ENCODE results near the gene MLPH. TPM values are rescaled to one million over a fixed set of nuclear protein-coding genes. Genes with fewer than 3 reads are reported as not detected.

Gene MLPH
- total RNA-seq, 2 experiments from 2014 or later, result not detected

DNA sequence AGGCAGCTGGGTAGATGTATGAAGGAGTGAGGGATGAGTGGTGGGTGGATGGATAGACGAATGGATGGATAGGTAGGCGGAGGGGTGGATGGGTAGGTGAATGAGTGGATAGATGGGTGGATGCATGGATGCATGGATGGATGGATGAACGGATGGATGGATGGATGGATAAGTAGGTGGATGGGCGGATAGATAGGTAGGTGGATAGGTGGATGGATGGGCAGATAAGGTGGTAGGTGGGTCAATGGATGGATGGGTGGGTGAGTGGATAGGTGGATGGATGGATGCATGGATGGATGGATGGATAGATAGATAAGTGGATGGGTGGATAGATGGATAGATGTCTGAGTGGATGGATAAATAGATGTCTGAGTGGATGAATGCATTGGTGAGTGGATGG is 30.1 kb downstream of the MLPH start:
- DNase-seq (no peak), ATAC-seq (no peak)
- Mint-ChIP-seq H3K36me3 (ENCODE audit: low read depth) (no peaks in the 10 kb centered on the region), H3K4me3 (no peak overlapping the region), H3K27me3 (ENCODE audit: low read depth) (no peaks in the 10 kb centered on the region), H3K9me3 (ENCODE audit: insufficient read depth) (no peaks in the 10 kb centered on the region), H3K27ac (no peak overlapping the region), H3K4me1 (ENCODE audit: low read depth) (no peaks in the 10 kb centered on the region)
- POLR2A ChIA-PET, result no interaction called here
- CTCF ChIA-PET, result no interaction called here

GRCh38 chr2:237517990-237518389 is 30.9 kb downstream of the MLPH start:
- no peaks in the 10 kb centered on the region for H3K4me1 Mint-ChIP-seq (ENCODE audit: low read depth)
- no peaks in the 10 kb centered on the region for H3K27me3 Mint-ChIP-seq (ENCODE audit: low read depth)
- ATAC-seq (no peak), DNase-seq (no peak)
- H3K27ac Mint-ChIP-seq, result no peak overlapping the region
- no peak overlapping the region for H3K4me3 Mint-ChIP-seq
- H3K36me3 Mint-ChIP-seq (ENCODE audit: low read depth), result no peaks in the 10 kb centered on the region
- no peaks in the 10 kb centered on the region for H3K9me3 Mint-ChIP-seq (ENCODE audit: insufficient read depth)
- ChIA-PET CTCF (interaction anchor here (1.9 kb wide), 1 partner anchor 54 kb away, joined by 4 read pairs; no protein-coding TSS in a partner anchor), POLR2A (no interaction called here)

GRCh38 chr2:237519506-237520245 is 32.6 kb downstream of the MLPH start:
- Mint-ChIP-seq H3K36me3 (ENCODE audit: low read depth) (no peaks in the 10 kb centered on the region), H3K27me3 (ENCODE audit: low read depth) (no peaks in the 10 kb centered on the region), H3K9me3 (ENCODE audit: insufficient read depth) (no peaks in the 10 kb centered on the region), H3K4me1 (ENCODE audit: low read depth) (no peaks in the 10 kb centered on the region), H3K4me3 (no peak overlapping the region), H3K27ac (no peak overlapping the region)
- DNase-seq (no peak), ATAC-seq (no peak)
- POLR2A ChIA-PET, result no interaction called here
- CTCF ChIA-PET, result interaction anchor here (1.4 to 2.2 kb wide), 3 partner anchors 52 to 98 kb away, joined by 3 to 6 read pairs (median 4); no protein-coding TSS in a partner anchor

GRCh38 chr2:237520290-237520689 is 33.2 kb downstream of the MLPH start:
- H3K27ac Mint-ChIP-seq, result no peak overlapping the region
- H3K4me3 Mint-ChIP-seq, result no peak overlapping the region
- CTCF ChIA-PET, result interaction anchor here (1.4 to 2.2 kb wide), 2 partner anchors 52 to 99 kb away, joined by 3 to 6 read pairs; no protein-coding TSS in a partner anchor
- H3K36me3 Mint-ChIP-seq (ENCODE audit: low read depth), result no peaks in the 10 kb centered on the region
- no peaks in the 10 kb centered on the region for H3K9me3 Mint-ChIP-seq (ENCODE audit: insufficient read depth)
- ATAC-seq (no peak), DNase-seq (no peak)
- H3K27me3 Mint-ChIP-seq (ENCODE audit: low read depth), result no peaks in the 10 kb centered on the region
- POLR2A ChIA-PET, result no interaction called here
- H3K4me1 Mint-ChIP-seq (ENCODE audit: low read depth), result no peaks in the 10 kb centered on the region

DNA sequence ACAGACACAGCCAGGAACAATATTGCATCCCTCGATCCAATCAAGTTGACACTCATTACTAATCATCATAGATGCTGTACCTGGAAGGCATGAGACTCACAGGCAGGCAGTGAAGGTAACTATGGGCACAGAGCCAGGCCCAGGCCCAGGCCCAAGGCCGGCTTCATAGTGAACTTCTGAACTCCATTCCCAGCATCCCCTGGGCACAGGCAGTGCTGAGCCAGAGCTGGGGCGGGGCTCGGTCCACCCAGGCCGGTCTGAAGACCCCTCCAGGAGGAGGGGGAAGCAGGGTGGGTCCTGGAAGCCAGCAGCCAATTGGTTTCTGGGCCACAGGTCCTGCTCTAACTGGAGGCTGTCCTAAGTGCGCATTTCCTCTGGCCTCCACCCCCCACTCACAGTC is 37.6 kb downstream of the MLPH start:
- CTCF ChIA-PET, result no interaction called here
- no peak overlapping the region for H3K4me3 Mint-ChIP-seq
- no peaks in the 10 kb centered on the region for H3K36me3 Mint-ChIP-seq (ENCODE audit: low read depth)
- no peaks in the 10 kb centered on the region for H3K4me1 Mint-ChIP-seq (ENCODE audit: low read depth)
- no peak overlapping the region for H3K27ac Mint-ChIP-seq
- DNase-seq (no peak), ATAC-seq (no peak)
- H3K9me3 Mint-ChIP-seq (ENCODE audit: insufficient read depth), result no peaks in the 10 kb centered on the region
- POLR2A ChIA-PET, result no interaction called here
- no peaks in the 10 kb centered on the region for H3K27me3 Mint-ChIP-seq (ENCODE audit: low read depth)

DNA sequence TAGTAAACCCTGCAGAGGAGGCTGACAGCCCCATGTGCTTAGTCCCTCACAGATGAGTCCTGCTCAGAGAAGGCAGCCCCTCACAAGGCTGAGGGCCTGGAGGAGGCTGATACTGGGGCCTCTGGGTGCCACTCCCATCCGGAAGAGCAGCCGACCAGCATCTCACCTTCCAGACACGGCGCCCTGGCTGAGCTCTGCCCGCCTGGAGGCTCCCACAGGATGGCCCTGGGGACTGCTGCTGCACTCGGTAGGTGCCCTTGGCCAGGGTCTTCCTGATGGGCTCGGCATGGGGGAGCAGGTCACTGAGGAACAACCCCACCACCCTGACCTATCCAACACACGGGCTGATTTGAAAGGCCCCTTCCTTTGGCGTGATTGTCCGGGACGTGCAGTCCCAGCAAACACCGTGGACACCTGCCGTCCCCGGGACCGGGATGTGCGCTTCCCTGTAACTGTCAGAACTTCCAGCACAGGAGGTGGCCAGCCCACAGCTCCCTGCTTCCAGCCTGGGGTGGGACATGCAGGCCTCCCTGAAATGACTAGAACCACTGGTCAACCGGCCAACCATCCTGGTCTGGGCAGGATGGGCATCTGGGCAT is 38.6 kb downstream of the MLPH start:
- Mint-ChIP-seq H3K27me3 (ENCODE audit: low read depth) (no peaks in the 10 kb centered on the region), H3K9me3 (ENCODE audit: insufficient read depth) (no peaks in the 10 kb centered on the region), H3K4me1 (ENCODE audit: low read depth) (no peaks in the 10 kb centered on the region), H3K4me3 (no peak overlapping the region), H3K36me3 (ENCODE audit: low read depth) (no peaks in the 10 kb centered on the region), H3K27ac (no peak overlapping the region)
- ChIA-PET CTCF (no interaction called here), POLR2A (no interaction called here)
- ATAC-seq (no peak), DNase-seq (no peak)

DNA sequence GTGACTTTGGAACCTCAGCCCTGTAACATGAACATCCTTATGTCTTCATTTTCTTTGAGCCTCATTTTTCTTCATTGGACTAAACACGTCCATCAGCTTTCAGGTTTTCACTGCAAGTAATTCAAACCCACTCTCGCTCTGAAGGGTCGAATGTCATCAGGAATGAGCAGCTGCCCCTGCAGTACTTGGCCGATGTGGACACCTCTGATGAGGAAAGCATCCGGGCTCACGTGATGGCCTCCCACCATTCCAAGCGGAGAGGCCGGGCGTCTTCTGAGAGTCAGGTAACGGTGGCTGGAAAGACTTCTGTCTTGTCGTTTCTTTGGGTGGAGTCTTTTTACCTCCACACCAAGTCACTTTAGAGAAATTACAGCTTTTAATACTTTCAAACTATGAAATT is 40.2 kb downstream of the MLPH start:
- ATAC-seq (no peak), DNase-seq (no peak)
- Mint-ChIP-seq H3K4me3 (no peak overlapping the region), H3K27me3 (ENCODE audit: low read depth) (no peaks in the 10 kb centered on the region), H3K9me3 (ENCODE audit: insufficient read depth) (no peaks in the 10 kb centered on the region), H3K4me1 (ENCODE audit: low read depth) (no peaks in the 10 kb centered on the region), H3K36me3 (ENCODE audit: low read depth) (no peaks in the 10 kb centered on the region), H3K27ac (no peak overlapping the region)
- ChIA-PET CTCF (interaction anchor here (1.2 kb wide), 1 partner anchor 14 kb away, joined by 4 read pairs; no protein-coding TSS in a partner anchor), POLR2A (no interaction called here)

- ATAC-seq, result no peak
- Mint-ChIP-seq H3K27me3 (ENCODE audit: low read depth) (no peaks in the 10 kb centered on the region), H3K36me3 (ENCODE audit: low read depth) (no peaks in the 10 kb centered on the region), H3K4me1 (ENCODE audit: low read depth) (no peaks in the 10 kb centered on the region), H3K27ac (no peak overlapping the region), H3K4me3 (no peak overlapping the region), H3K9me3 (ENCODE audit: insufficient read depth) (no peaks in the 10 kb centered on the region)
- DNase-seq, result no peak
- POLR2A ChIA-PET, result no interaction called here
- CTCF ChIA-PET, result no interaction called here
Measured at GRCh38 chr2:237527766-237528165, 40.7 kb downstream of the MLPH start.

DNA sequence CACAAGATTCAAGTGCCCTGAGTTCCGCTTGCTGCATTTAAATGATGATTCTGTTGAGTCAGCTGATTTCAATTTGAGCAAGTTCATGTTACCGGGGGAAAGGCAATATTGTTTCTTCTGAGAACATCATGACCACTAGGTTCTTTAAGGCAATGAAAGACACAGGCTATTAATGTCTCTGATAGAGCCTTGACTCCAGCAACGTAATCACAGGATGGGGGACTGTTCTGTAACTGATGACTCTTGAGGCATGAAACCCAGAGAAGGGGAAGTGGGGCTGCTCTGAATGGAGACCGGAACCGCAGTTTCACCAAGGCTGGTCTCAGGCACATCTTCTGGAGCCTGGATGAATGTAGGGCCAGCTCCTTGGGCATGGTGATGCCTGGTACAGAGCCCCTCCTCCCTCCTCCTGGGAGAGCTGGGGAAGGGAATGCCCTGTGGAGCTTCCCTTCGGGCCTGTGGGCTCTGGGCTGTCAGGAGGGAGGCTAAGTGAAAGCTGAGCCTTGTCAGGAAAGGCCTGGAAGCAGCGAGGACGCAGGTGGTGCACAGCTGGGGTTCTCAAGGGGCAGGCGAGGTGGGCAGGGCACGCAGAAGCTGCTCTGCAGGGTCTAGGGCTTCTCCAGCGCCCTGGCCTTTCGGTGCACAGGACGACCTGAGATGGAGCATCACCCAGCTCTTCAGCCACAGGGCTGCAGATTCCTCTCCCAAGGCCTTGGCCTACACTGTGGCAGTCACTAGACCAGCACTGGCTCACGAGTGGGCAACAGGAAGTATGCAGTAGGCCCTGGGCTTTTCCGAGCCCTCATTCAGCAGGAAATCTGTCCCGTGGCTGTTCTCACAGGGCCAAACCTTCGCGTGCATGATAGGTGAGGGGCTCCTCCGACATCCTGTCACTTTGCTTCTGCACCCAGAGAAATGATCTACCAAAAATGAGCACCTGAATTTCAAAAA is 42.7 kb downstream of the MLPH start:
- H3K27ac Mint-ChIP-seq, result no peak overlapping the region
- ChIA-PET POLR2A (no interaction called here), CTCF (interaction anchor here (1.6 to 2.7 kb wide), 2 partner anchors 17 kb away, joined by 5 to 11 read pairs; no protein-coding TSS in a partner anchor)
- no peaks in the 10 kb centered on the region for H3K36me3 Mint-ChIP-seq (ENCODE audit: low read depth)
- H3K4me1 Mint-ChIP-seq (ENCODE audit: low read depth), result no peaks in the 10 kb centered on the region
- H3K4me3 Mint-ChIP-seq, result no peak overlapping the region
- ATAC-seq (no peak), DNase-seq (no peak)
- H3K9me3 Mint-ChIP-seq (ENCODE audit: insufficient read depth), result no peaks in the 10 kb centered on the region
- H3K27me3 Mint-ChIP-seq (ENCODE audit: low read depth), result no peaks in the 10 kb centered on the region

- no peaks in the 10 kb centered on the region for H3K4me1 Mint-ChIP-seq (ENCODE audit: low read depth)
- no peaks in the 10 kb centered on the region for H3K36me3 Mint-ChIP-seq (ENCODE audit: low read depth)
- CTCF ChIA-PET, result interaction anchor here (2.1 to 2.7 kb wide), 2 partner anchors 18 to 41 kb away, joined by 8 to 11 read pairs; no protein-coding TSS in a partner anchor
- POLR2A ChIA-PET, result no interaction called here
- H3K9me3 Mint-ChIP-seq (ENCODE audit: insufficient read depth), result no peaks in the 10 kb centered on the region
- H3K27me3 Mint-ChIP-seq (ENCODE audit: low read depth), result no peaks in the 10 kb centered on the region
- ATAC-seq, result no peak
- H3K27ac Mint-ChIP-seq, result no peak overlapping the region
- no peak for DNase-seq
- no peak overlapping the region for H3K4me3 Mint-ChIP-seq
Measured at GRCh38 chr2:237530472-237531433, 43.7 kb downstream of the MLPH start.

- Mint-ChIP-seq H3K4me1 (ENCODE audit: low read depth) (no peaks in the 10 kb centered on the region), H3K4me3 (no peak overlapping the region), H3K9me3 (ENCODE audit: insufficient read depth) (no peaks in the 10 kb centered on the region), H3K36me3 (ENCODE audit: low read depth) (no peaks in the 10 kb centered on the region), H3K27ac (no peak overlapping the region), H3K27me3 (ENCODE audit: low read depth) (no peaks in the 10 kb centered on the region)
- POLR2A ChIA-PET, result no interaction called here
- CTCF ChIA-PET, result interaction anchor here (1.2 to 2.7 kb wide), 3 partner anchors 19 to 378 kb away, joined by 3 to 11 read pairs (median 8); no protein-coding TSS in a partner anchor
- ATAC-seq, result no peak
- no peak for DNase-seq
Measured at GRCh38 chr2:237532160-237532559, 45.1 kb downstream of the MLPH start.

All from activated CD8-positive, alpha-beta T cell treated with anti-CD3 and anti-CD28 coated beads, Interleukin-2, amount 10 ng/mL, durations not matched to agents 7 days and 5 days (primary cell).